KMS-11 (cell line): ENCODE results near the gene PROS1.
"Not testable (repeated sequence)": the region's sequence is repeated elsewhere in the genome, so short reads cannot be mapped to it uniquely, and the experiment has no call there.

Experiments
- H2AFZ ChIP-seq: fragments of 200-600 bp; sonication (generic); 2 replicates; pipeline ENCODE4 v1.6.1; 2016; ENCODE audit warnings: antibody characterized with exemption, mixed run types, low read depth
- H3K27ac ChIP-seq: fragments of 200-600 bp; sonication (generic); 2 replicates; pipeline ENCODE4 v1.6.1; 2016; ENCODE audit warnings: mild to moderate bottlenecking, mixed run types
- H3K27me3 ChIP-seq: fragments of 200-600 bp; sonication (generic); 2 replicates; pipeline ENCODE4 v1.6.1; 2017; ENCODE audit warnings: mild to moderate bottlenecking, low read depth, mixed run types, moderate library complexity; ENCODE audit not compliant: insufficient read depth
- H3K36me3 ChIP-seq: fragments of 200-600 bp; sonication (generic); 2 replicates; pipeline ENCODE4 v1.6.1; 2017; ENCODE audit warnings: mild to moderate bottlenecking, mixed run types; ENCODE audit not compliant: insufficient read depth
- H3K4me1 ChIP-seq: fragments of 200-600 bp; sonication (generic); 2 replicates; pipeline ENCODE4 v1.6.1; 2016; ENCODE audit warnings: mild to moderate bottlenecking, low read depth, mixed run types; ENCODE audit not compliant: poor library complexity, severe bottlenecking
- H3K4me2 ChIP-seq: fragments of 200-600 bp; sonication (generic); 2 replicates; pipeline ENCODE4 v1.7.0; 2016; ENCODE audit warnings: mild to moderate bottlenecking, mixed run types
- H3K4me3 ChIP-seq: fragments of 200-600 bp; sonication (generic); IDR thresholded peaks from 2 replicates; pipeline ENCODE4 v1.6.1; 2017; ENCODE audit warnings: low read depth, low read length, mixed read lengths; ENCODE audit not compliant: insufficient read depth
- H3K79me2 ChIP-seq: fragments of 200-600 bp; sonication (generic); 2 replicates; pipeline ENCODE4 v1.6.1; 2016; ENCODE audit warnings: low read depth, mixed run types; ENCODE audit not compliant: insufficient read depth
- H3K9ac ChIP-seq: fragments of 200-600 bp; sonication (generic); 2 replicates; pipeline ENCODE4 v1.6.1; 2016; ENCODE audit warnings: mild to moderate bottlenecking, mixed run types
- H4K20me1 ChIP-seq: fragments of 200-600 bp; sonication (generic); 2 replicates; pipeline ENCODE4 v1.6.1; 2016; ENCODE audit warnings: mild to moderate bottlenecking, mixed run types; ENCODE audit not compliant: insufficient read depth
- TF ChIP-seq, protein P1 (sequence below): fragments of 200-600 bp; sonication (generic); conservative IDR thresholded peaks from 2 replicates; pipeline ENCODE4 v1.6.1; 2017; ENCODE audit warnings: low read depth, mild to moderate bottlenecking, antibody characterized with exemption, low read length, moderate library complexity, mixed read lengths

Gene PROS1

DNA sequence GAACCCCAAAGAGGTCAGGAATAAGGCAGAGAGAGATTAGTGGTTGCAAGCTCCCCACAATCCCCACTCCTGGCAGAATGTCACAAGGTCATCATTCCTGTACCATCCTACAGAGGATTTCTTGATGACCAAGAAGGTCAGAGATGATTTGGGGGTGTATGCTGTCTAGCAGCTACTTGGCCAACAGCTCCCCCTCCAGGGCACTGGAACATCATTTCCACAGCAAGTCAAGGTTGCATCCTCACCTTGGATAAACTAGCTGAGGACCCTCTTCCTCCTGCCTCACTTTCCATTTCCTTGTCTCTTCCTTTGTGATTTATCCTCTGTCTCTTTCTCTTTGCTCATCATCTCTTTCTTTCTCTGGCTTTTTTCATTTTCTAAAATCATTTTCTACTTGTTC lies 106.3 kb downstream of the PROS1 start:
- Histone ChIP-seq H3K36me3 (no peaks in the 10 kb centered on the region), H3K27ac (no peak overlapping the region), H3K9ac (no peak overlapping the region), H4K20me1 (no peaks in the 10 kb centered on the region), H3K4me2 (no peak overlapping the region), H3K79me2 (no peaks in the 10 kb centered on the region), H3K4me1 (peaks cover 34% of the 10 kb centered on the region), H3K27me3 (no peaks in the 10 kb centered on the region), H2AFZ (no peak overlapping the region), H3K4me3 (no peak overlapping the region)
- TF ChIP-seq, protein P1, sequence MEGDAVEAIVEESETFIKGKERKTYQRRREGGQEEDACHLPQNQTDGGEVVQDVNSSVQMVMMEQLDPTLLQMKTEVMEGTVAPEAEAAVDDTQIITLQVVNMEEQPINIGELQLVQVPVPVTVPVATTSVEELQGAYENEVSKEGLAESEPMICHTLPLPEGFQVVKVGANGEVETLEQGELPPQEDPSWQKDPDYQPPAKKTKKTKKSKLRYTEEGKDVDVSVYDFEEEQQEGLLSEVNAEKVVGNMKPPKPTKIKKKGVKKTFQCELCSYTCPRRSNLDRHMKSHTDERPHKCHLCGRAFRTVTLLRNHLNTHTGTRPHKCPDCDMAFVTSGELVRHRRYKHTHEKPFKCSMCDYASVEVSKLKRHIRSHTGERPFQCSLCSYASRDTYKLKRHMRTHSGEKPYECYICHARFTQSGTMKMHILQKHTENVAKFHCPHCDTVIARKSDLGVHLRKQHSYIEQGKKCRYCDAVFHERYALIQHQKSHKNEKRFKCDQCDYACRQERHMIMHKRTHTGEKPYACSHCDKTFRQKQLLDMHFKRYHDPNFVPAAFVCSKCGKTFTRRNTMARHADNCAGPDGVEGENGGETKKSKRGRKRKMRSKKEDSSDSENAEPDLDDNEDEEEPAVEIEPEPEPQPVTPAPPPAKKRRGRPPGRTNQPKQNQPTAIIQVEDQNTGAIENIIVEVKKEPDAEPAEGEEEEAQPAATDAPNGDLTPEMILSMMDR, result no peak

DNA sequence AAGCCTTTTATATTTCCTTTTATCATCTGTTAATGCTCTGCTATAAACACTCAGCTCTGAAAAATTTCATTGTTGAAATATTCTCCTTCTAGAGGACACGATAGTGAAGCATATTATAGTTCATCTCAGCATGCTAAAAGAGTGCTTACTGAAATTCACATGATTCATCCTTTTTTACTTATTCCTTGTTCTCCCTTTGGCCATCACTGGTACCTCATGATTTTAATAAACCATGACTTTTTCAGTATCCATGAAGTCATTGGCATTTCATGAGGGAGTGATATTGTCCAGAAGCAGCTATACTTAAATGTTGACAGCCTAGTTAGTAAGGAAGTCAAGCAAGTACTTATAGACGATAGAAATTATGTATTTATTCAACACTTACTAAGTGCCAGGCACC lies 112.7 kb downstream of the PROS1 start:
- H3K4me1 ChIP-seq, result peaks cover 6% of the 10 kb centered on the region
- H3K36me3 ChIP-seq, result no peaks in the 10 kb centered on the region
- H4K20me1 ChIP-seq, result no peaks in the 10 kb centered on the region
- H3K4me2 ChIP-seq, result no peak overlapping the region
- H2AFZ ChIP-seq, result no peak overlapping the region
- TF ChIP-seq, protein P1, result no peak
- no peak overlapping the region for H3K4me3 ChIP-seq
- no peaks in the 10 kb centered on the region for H3K79me2 ChIP-seq
- no peaks in the 10 kb centered on the region for H3K27me3 ChIP-seq
- no peak overlapping the region for H3K27ac ChIP-seq
- H3K9ac ChIP-seq, result no peak overlapping the region

DNA sequence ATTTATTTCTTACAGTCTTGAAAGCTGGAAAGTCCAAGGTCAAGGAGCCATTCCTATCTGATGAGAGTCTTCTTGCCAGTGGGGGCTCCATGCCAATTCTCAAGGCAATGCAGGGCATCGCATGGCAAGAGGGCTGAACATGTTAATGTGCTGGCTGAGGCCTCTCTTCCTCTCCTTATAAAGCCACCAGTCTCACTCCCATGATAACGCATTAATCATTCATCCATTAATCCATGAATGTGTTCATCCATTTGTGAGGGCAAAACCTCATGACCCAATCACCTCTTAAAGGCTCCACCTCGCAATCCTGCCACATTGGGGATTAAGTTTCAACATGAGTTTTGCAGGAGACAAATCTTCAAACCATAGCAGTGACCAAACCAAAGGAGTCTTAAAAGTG lies 118.3 kb downstream of the PROS1 start:
- H4K20me1 ChIP-seq, result no peaks in the 10 kb centered on the region
- no peak overlapping the region for H3K9ac ChIP-seq
- H2AFZ ChIP-seq, result no peak overlapping the region
- no peaks in the 10 kb centered on the region for H3K4me1 ChIP-seq
- H3K4me2 ChIP-seq, result no peak overlapping the region
- no peak overlapping the region for H3K4me3 ChIP-seq
- no peak overlapping the region for H3K27ac ChIP-seq
- TF ChIP-seq, protein P1, result no peak
- no peaks in the 10 kb centered on the region for H3K79me2 ChIP-seq
- no peaks in the 10 kb centered on the region for H3K27me3 ChIP-seq
- no peaks in the 10 kb centered on the region for H3K36me3 ChIP-seq

DNA sequence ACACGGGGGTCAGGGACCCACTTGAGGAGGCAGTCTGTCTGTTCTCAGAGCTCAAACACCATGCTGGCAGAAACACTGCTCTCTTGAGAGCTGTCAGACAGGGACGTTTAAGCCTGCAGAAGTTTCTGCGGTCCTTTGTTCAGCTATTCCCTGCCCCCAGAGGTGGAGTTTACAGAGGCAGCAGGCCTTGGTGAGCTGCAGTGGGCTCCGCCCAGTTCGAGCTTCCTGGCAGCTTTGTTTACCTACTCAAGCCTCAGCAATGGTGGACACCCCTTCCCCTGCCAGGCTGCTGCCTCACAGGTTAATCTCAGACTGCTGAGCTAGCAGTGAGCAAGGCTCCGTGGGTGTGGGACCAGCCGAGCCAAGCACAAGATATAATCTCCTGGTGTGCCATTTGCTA lies 121.5 kb downstream of the PROS1 start:
- H3K27ac ChIP-seq, H4K20me1 ChIP-seq: not testable (repeated sequence)

DNA sequence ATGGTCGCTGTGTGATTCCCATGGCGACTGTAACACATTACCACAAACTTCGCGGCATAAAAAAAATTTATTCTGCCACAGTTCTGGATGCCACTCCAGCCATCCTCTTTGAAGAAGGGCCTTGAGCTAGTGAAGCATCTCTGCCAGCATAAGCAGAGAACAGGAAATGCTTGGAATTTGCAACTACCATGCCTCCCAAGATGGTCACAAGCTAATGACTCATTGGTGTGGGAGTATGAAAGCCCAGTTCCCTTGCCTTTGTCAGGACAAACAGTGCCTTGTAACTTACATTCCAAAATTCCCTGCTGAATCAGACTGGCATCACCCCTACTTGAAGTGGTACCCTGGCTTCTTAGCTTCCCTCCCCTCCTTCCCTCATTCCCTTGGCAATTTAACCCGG lies 129.7 kb downstream of the PROS1 start:
- no peaks in the 10 kb centered on the region for H4K20me1 ChIP-seq
- no peak overlapping the region for H3K4me3 ChIP-seq
- no peak overlapping the region for H2AFZ ChIP-seq
- no peak overlapping the region for H3K9ac ChIP-seq
- H3K36me3 ChIP-seq, result no peaks in the 10 kb centered on the region
- no peaks in the 10 kb centered on the region for H3K79me2 ChIP-seq
- no peak overlapping the region for H3K27ac ChIP-seq
- no peak overlapping the region for H3K4me2 ChIP-seq
- no peaks in the 10 kb centered on the region for H3K27me3 ChIP-seq
- TF ChIP-seq, protein P1, result no peak
- no peaks in the 10 kb centered on the region for H3K4me1 ChIP-seq

More for the DNA sequence above, 121.5 kb downstream of the PROS1 start:
- not testable (repeated sequence) for H3K4me1 ChIP-seq, H3K79me2 ChIP-seq, H3K4me3 ChIP-seq, H3K36me3 ChIP-seq, H3K27me3 ChIP-seq, H3K4me2 ChIP-seq, H3K9ac ChIP-seq, H2AFZ ChIP-seq

DNA sequence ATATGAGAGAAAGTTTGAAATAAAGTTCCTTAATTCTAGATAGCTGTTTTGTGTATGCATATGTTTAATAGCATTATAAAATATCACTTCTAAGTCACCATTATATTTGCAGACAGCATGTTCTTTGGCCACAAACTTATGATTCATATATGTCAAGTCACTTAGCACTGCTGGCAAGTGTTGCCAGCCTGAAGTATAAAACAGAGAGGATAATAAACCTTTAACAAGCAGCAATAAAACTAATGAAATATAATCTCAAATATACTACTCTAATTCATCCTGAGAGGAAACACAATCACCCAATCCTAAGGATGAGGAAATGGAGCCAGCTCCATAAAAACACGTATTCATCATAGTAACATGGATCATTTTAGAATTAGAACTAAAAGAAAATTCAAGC lies 134.5 kb downstream of the PROS1 start:
- H3K4me2 ChIP-seq, H3K79me2 ChIP-seq, H3K27me3 ChIP-seq, H3K36me3 ChIP-seq, H3K4me1 ChIP-seq, H4K20me1 ChIP-seq, H2AFZ ChIP-seq, H3K27ac ChIP-seq, H3K4me3 ChIP-seq, H3K9ac ChIP-seq: not testable (repeated sequence)
